MCF 10A (cell line): ENCODE data around the gene PEX19. TPM values are rescaled to one million over a fixed set of nuclear protein-coding genes. Genes with fewer than 3 reads are reported as not detected.

Experiments
- BruUV-seq: library from RNA; stranded (reverse); fragments of 400-500 nt; replicated peaks from 2 replicates; lab custom pipeline; 2021; lab: Mats Ljungman, UMichigan
- CTCF ChIA-PET: fragments of 300-600 bp; sonication (Branson Sonifier 250); formaldehyde crosslinking; extraction: SDS; loops from one replicate; lab custom pipeline; 2021; ENCODE audit warnings: antibody characterized with exemption, inconsistent platforms; lab: Yijun Ruan, JAX
- POLR2A ChIA-PET: fragments of 300-600, 350-650 bp; sonication (Branson Sonifier 250); formaldehyde crosslinking; extraction: SDS; loops from one replicate; lab custom pipeline; 2020; ENCODE audit warnings: antibody characterized with exemption, inconsistent platforms; lab: Yijun Ruan, JAX
- DNase-seq: peaks from one replicate; pipeline ENCODE4 v3.0.0-alpha.2; 2018; ENCODE audit not compliant: unreplicated experiment
- H3K27ac Mint-ChIP-seq: one replicate; pipeline ENCODE4 v1.8.0; 2022; ENCODE audit warnings: mild to moderate bottlenecking, low read depth, mixed read lengths; ENCODE audit not compliant: unreplicated experiment
- H3K27me3 Mint-ChIP-seq: one replicate; pipeline ENCODE4 v1.8.0; 2022; ENCODE audit warnings: mixed read lengths; ENCODE audit not compliant: insufficient read depth, unreplicated experiment
- H3K36me3 Mint-ChIP-seq: one replicate; pipeline ENCODE4 v1.8.0; 2022; ENCODE audit warnings: mild to moderate bottlenecking, moderate library complexity, mixed read lengths; ENCODE audit not compliant: insufficient read depth, unreplicated experiment
- H3K4me1 Mint-ChIP-seq: one replicate; pipeline ENCODE4 v1.8.0; 2022; ENCODE audit warnings: mixed read lengths; ENCODE audit not compliant: insufficient read depth, unreplicated experiment
- H3K4me3 Mint-ChIP-seq: one replicate; pipeline ENCODE4 v1.8.0; 2022; ENCODE audit warnings: mild to moderate bottlenecking, moderate library complexity, mixed read lengths; ENCODE audit not compliant: unreplicated experiment
- H3K9me3 Mint-ChIP-seq: one replicate; pipeline ENCODE4 v1.8.0; 2022; ENCODE audit warnings: mixed read lengths; ENCODE audit not compliant: unreplicated experiment
- CTCF ChIP-seq: fragments of 200-600 bp; IDR thresholded peaks from one replicate; pipeline ENCODE4 v1.8.0; 2022; ENCODE audit warnings: antibody characterized with exemption, mild to moderate bottlenecking; ENCODE audit not compliant: unreplicated experiment
- intact Hi-C: fragments of 100-400 bp; cut with micrococcal nuclease; formaldehyde crosslinking; loops from 2 replicates; pipeline ENCODE4 v1.14.1; 2022
- total RNA-seq: library from RNA; stranded (reverse); gene quantifications from 2 replicates; pipeline ENCODE4 v1.2.3, GENCODE V29; 2022

Gene PEX19
- total RNA-seq, 1 experiment from 2014 or later, result 61.2 TPM

- TF ChIP-seq CTCF, result no peak
- H3K4me1 Mint-ChIP-seq, result peaks cover 16% of the 10 kb centered on the region
- ChIA-PET CTCF (interaction anchor here (0.6 to 9.3 kb wide), 9 partner anchors 15 to 109 kb away, joined by 3 to 132 read pairs (median 3); no protein-coding TSS in a partner anchor), POLR2A (interaction anchor here (1.0 to 1.9 kb wide), 3 partner anchors 11 to 23 kb away, joined by 3 to 10 read pairs (median 3); partner anchors contain the start of gene PEX19)
- H3K4me3 Mint-ChIP-seq, result no peak overlapping the region
- H3K27me3 Mint-ChIP-seq, result no peaks in the 10 kb centered on the region
- DNase-seq, result no peak
- intact Hi-C loops, result no loop called here
- no peak overlapping the region for H3K27ac Mint-ChIP-seq
- peaks cover 100% of the 10 kb centered on the region for H3K36me3 Mint-ChIP-seq
- H3K9me3 Mint-ChIP-seq, result no peaks in the 10 kb centered on the region
- BruUV-seq, result no TSS peak
Observed at GRCh38 chr1:160307118-160307791, 22.3 kb upstream of the PEX19 start.

- ChIA-PET CTCF (interaction anchor here (9.3 kb wide), 1 partner anchor 8 kb away, joined by 132 read pairs; no protein-coding TSS in a partner anchor), POLR2A (interaction anchor here (1.9 kb wide), 1 partner anchor 16 kb away, joined by 14 read pairs; the partner anchor contains the start of gene PEX19)
- no peak overlapping the region for H3K27ac Mint-ChIP-seq
- no TSS peak for BruUV-seq
- no peak for DNase-seq
- intact Hi-C loops, result no loop called here
- TF ChIP-seq CTCF, result no peak
- H3K9me3 Mint-ChIP-seq, result no peaks in the 10 kb centered on the region
- no peaks in the 10 kb centered on the region for H3K4me1 Mint-ChIP-seq
- no peak overlapping the region for H3K4me3 Mint-ChIP-seq
- H3K36me3 Mint-ChIP-seq, result peaks cover 100% of the 10 kb centered on the region
- H3K27me3 Mint-ChIP-seq, result no peaks in the 10 kb centered on the region
Observed at GRCh38 chr1:160300173-160300572, 15.2 kb upstream of the PEX19 start.

DNA sequence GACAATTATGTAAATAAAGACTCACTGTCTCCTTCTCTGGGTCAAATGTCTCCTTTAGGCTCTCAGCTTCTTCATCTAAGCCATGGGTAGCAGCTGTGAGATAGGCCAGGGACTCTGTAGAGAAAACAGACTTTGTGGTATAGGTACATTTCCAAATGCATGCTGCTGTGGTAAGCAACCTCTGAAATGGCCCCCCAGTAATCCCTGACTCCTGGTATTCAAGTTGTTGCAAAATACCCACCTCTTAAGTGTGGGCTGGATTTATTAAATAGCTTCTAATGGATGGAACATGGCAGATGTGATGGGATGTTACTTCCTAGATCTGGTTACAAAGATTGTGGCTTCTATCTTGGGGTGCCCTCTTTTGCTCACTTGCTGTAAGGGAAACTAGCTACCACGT is 11.1 kb upstream of the PEX19 start:
- no TSS peak for BruUV-seq
- intact Hi-C loops, result no loop called here
- peaks cover 100% of the 10 kb centered on the region for H3K36me3 Mint-ChIP-seq

More for the DNA sequence above, 11.1 kb upstream of the PEX19 start:
- Mint-ChIP-seq H3K9me3 (no peaks in the 10 kb centered on the region), H3K27ac (no peak overlapping the region), H3K4me1 (no peaks in the 10 kb centered on the region), H3K27me3 (no peaks in the 10 kb centered on the region), H3K4me3 (no peak overlapping the region)
- no peak for TF ChIP-seq CTCF
- ChIA-PET CTCF (interaction anchor here (0.8 to 9.5 kb wide), 8 partner anchors 20 to 250 kb away, joined by 3 to 208 read pairs (median 4); partner anchors contain the start of gene CASQ1), POLR2A (interaction anchor here (0.7 to 1.6 kb wide), 4 partner anchors 11 to 52 kb away, joined by 3 to 5 read pairs (median 3); partner anchors contain the start of genes COPA, DCAF8 and NCSTN)
- DNase-seq, result no peak
